HL-60 (cell line): ENCODE measurements around the gene OR4N5.

Source experiments
- DNase-seq, 2 experiments: peaks; one replicate each; pipeline ENCODE4 v3.0.0-alpha.2; 2010 to 2020; ENCODE audit warnings: low read depth in 1 of 2, low spot score in 1 of 2
- H3K27ac ChIP-seq: fragments of 250-450 bp; sonication (Bioruptor Pico); replicated peaks from 2 replicates; pipeline ENCODE4 v1.5.1; 2020; ENCODE audit warnings: mild to moderate bottlenecking, moderate library complexity
- H3K27me3 ChIP-seq: fragments of 250-450 bp; sonication (Bioruptor Pico); 2 replicates; pipeline ENCODE4 v1.5.1; 2021; ENCODE audit warnings: mild to moderate bottlenecking, moderate library complexity; ENCODE audit not compliant: insufficient read depth, poor library complexity, severe bottlenecking
- H3K4me3 ChIP-seq: replicated peaks from 2 replicates; pipeline ENCODE4 v1.5.1; 2011; ENCODE audit warnings: mild to moderate bottlenecking, control low read depth, low read length; ENCODE audit not compliant: insufficient read depth
- CTCF ChIP-seq: IDR thresholded peaks from one replicate; pipeline ENCODE4 v1.5.1; 2011; ENCODE audit warnings: low read length, control low read depth, inconsistent platforms; ENCODE audit not compliant: insufficient read depth
- GABPA ChIP-seq: IDR thresholded peaks from 2 replicates; pipeline ENCODE4 v1.6.1; 2012; ENCODE audit warnings: low read depth
- POLR2AphosphoS5 ChIP-seq: IDR thresholded peaks from 2 replicates; pipeline ENCODE4 v1.6.1; 2012; ENCODE audit warnings: low read depth
- REST ChIP-seq: IDR thresholded peaks from 2 replicates; pipeline ENCODE4 v1.6.1; 2012; ENCODE audit warnings: low read depth; ENCODE audit not compliant: insufficient replicate concordance
- SPI1 ChIP-seq: IDR thresholded peaks from 2 replicates; pipeline ENCODE4 v1.6.1; 2012; ENCODE audit warnings: low read depth, mild to moderate bottlenecking, borderline replicate concordance

OR4N5 gene

GRCh38 chr14:20110438-20110837, 28.2 kb upstream of the OR4N5 start, which contains the start of gene OR4K17:
Gene OR4K17 (plus strand): TSS chr14:20110739. CDS start chr14:20117500, 6,761 bp downstream.
- TF ChIP-seq REST, result no peak
- no peak within 1 kb of the TSS for H3K4me3 ChIP-seq
- H3K27me3 ChIP-seq, result peaks cover 12% of the 10 kb centered on the region
- H3K27ac ChIP-seq, result no peak within 1 kb of the TSS
- DNase-seq, result no peak

GRCh38 chr14:20112321-20112720, 26.3 kb upstream of the OR4N5 start:
- no peak overlapping the region for H3K27ac ChIP-seq
- TF ChIP-seq POLR2AphosphoS5, result no peak
- TF ChIP-seq SPI1, result no peak
- no peak for TF ChIP-seq REST
- TF ChIP-seq CTCF, result no peak
- TF ChIP-seq GABPA, result no peak
- no peak for DNase-seq
- H3K4me3 ChIP-seq, result no peak overlapping the region
- peaks cover 12% of the 10 kb centered on the region for H3K27me3 ChIP-seq

GRCh38 chr14:20116748-20117147, 21.9 kb upstream of the OR4N5 start:
- DNase-seq, result no peak
- peaks cover 8% of the 10 kb centered on the region for H3K27me3 ChIP-seq
- no peak overlapping the region for H3K27ac ChIP-seq
- H3K4me3 ChIP-seq, result no peak overlapping the region
- TF ChIP-seq GABPA, result no peak
- TF ChIP-seq SPI1, result no peak
- TF ChIP-seq CTCF, result no peak
- TF ChIP-seq POLR2AphosphoS5, result no peak
- no peak for TF ChIP-seq REST

GRCh38 chr14:20118795-20119194, 19.8 kb upstream of the OR4N5 start:
- H3K27ac ChIP-seq, result no peak overlapping the region
- no peak overlapping the region for H3K4me3 ChIP-seq
- peaks cover 3% of the 10 kb centered on the region for H3K27me3 ChIP-seq
- no peak for DNase-seq
- TF ChIP-seq GABPA, result no peak
- TF ChIP-seq CTCF, result no peak
- no peak for TF ChIP-seq POLR2AphosphoS5
- TF ChIP-seq REST, result no peak
- TF ChIP-seq SPI1, result no peak
